Measurements from ENCODE around the gene PPP2R3B. TPM values are rescaled to one million over a fixed set of nuclear protein-coding genes. Genes with fewer than 3 reads are reported as not detected.

PPP2R3B gene
- total and polyA plus RNA-seq, 2 of the 13 experiments (the other 11 are each of a cell fraction or from before 2014, with no cell fraction given), result 17.0 to 21.4 TPM

DNA sequence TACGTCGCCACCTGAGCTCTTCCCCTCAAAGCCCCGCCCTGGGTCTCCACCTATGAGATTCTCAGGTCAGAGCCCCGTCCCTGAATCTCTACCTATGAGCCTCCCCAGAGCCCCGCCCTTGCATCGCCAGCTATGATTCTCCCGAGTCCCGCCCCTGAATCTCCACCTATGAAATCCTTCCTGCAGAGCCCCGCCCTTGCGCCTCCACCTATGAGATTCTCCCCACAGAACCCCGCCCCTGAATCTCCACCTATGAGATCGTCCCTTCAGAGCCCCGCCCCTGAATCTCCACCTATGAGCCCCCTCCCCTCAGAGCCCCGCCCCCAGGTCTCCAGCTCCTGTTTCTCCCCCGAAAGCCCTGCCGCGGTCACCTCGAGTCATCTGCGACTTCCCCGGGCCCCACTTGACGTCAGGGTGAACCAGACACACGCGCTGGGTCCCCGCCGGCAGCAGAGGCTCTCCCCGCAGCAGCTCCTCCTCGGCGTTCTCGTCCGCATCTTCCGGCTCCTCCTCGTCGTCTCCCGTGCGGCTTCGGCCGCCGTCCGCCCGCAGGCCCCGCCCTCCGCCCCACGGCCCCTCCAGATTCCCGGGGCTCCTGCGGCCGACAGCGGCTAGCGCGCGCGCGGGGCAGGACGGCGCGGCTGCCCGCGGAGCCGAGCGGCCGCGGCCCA is 68.5 kb downstream of the PPP2R3B start (continued):
- no peak for TF ChIP-seq FOXP1 (IDR thresholded peaks at IDR 0.05)
- no peak for TF ChIP-seq FOXP1 (CRISPR knock-in tag; IDR thresholded peaks at IDR 0.05)
- peak; percentile 95 for TF ChIP-seq AGO2 (optimal IDR thresholded peaks at IDR 0.05; ENCODE audit: low read depth, low read length)
- no peak for TF ChIP-seq ZNF329 (CRISPR knock-in tag; IDR thresholded peaks at IDR 0.05; ENCODE audit: low read depth)
- no peak for TF ChIP-seq ZNF468 (CRISPR knock-in tag; IDR thresholded peaks at IDR 0.05)
- TF ChIP-seq SIN3A (IDR thresholded peaks at IDR 0.05; ENCODE audit: borderline replicate concordance, low read depth, low read length), result peak; percentile 14; the same call in 1 of the 2 replicates
- TF ChIP-seq, protein P1, sequence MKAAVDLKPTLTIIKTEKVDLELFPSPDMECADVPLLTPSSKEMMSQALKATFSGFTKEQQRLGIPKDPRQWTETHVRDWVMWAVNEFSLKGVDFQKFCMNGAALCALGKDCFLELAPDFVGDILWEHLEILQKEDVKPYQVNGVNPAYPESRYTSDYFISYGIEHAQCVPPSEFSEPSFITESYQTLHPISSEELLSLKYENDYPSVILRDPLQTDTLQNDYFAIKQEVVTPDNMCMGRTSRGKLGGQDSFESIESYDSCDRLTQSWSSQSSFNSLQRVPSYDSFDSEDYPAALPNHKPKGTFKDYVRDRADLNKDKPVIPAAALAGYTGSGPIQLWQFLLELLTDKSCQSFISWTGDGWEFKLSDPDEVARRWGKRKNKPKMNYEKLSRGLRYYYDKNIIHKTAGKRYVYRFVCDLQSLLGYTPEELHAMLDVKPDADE (CRISPR knock-in tag; IDR thresholded peaks at IDR 0.05), result no peak
- no peak for TF ChIP-seq U2AF1 (optimal IDR thresholded peaks at IDR 0.05; ENCODE audit: low read depth, low read length)
- TF ChIP-seq ZBTB8A (CRISPR knock-in tag; IDR thresholded peaks at IDR 0.05; ENCODE audit: borderline replicate concordance, low read depth), result no peak
- TF ChIP-seq ZNF703 (CRISPR knock-in tag; IDR thresholded peaks at IDR 0.05; ENCODE audit: borderline replicate concordance), result no peak
- no peak for TF ChIP-seq GTF2F1 (IDR thresholded peaks at IDR 0.05; ENCODE audit: low read length)
- TF ChIP-seq, protein P2, sequence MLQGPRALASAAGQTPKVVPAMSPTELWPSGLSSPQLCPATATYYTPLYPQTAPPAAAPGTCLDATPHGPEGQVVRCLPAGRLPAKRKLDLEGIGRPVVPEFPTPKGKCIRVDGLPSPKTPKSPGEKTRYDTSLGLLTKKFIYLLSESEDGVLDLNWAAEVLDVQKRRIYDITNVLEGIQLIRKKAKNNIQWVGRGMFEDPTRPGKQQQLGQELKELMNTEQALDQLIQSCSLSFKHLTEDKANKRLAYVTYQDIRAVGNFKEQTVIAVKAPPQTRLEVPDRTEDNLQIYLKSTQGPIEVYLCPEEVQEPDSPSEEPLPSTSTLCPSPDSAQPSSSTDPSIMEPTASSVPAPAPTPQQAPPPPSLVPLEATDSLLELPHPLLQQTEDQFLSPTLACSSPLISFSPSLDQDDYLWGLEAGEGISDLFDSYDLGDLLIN (CRISPR knock-in tag; IDR thresholded peaks at IDR 0.05; ENCODE audit: borderline replicate concordance), result no peak
- TF ChIP-seq JUN (CRISPR knock-in tag; IDR thresholded peaks at IDR 0.05), result no peak
- TF ChIP-seq NR2F1 (CRISPR knock-in tag; IDR thresholded peaks at IDR 0.05), result no peak
- TF ChIP-seq ZFYVE20 (CRISPR knock-in tag; IDR thresholded peaks at IDR 0.05; ENCODE audit: borderline replicate concordance, low read depth), result no peak
- TF ChIP-seq ZNF282 (IDR thresholded peaks at IDR 0.05; ENCODE audit: partially characterized antibody), result no peak
- TF ChIP-seq HNRNPK (IDR thresholded peaks at IDR 0.05; ENCODE audit: low read depth, low read length, poor library complexity, severe bottlenecking), result peak; percentile 13
- TF ChIP-seq ZNF670 (CRISPR knock-in tag; IDR thresholded peaks at IDR 0.05; ENCODE audit: borderline replicate concordance), result no peak
- 0 out of 2 replicates have a peak, but pooled peaks have one; percentile 7 for TF ChIP-seq SAP130 (CRISPR knock-in tag; IDR thresholded peaks at IDR 0.05; ENCODE audit: low read depth)
- TF ChIP-seq REL (CRISPR knock-in tag; conservative IDR thresholded peaks at IDR 0.05), result no peak
- TF ChIP-seq JUND (CRISPR knock-in tag; IDR thresholded peaks at IDR 0.05), result no peak
- TF ChIP-seq BHLHE40 (IDR thresholded peaks at IDR 0.05; ENCODE audit: low read length), result no peak
- TF ChIP-seq, protein P3, sequence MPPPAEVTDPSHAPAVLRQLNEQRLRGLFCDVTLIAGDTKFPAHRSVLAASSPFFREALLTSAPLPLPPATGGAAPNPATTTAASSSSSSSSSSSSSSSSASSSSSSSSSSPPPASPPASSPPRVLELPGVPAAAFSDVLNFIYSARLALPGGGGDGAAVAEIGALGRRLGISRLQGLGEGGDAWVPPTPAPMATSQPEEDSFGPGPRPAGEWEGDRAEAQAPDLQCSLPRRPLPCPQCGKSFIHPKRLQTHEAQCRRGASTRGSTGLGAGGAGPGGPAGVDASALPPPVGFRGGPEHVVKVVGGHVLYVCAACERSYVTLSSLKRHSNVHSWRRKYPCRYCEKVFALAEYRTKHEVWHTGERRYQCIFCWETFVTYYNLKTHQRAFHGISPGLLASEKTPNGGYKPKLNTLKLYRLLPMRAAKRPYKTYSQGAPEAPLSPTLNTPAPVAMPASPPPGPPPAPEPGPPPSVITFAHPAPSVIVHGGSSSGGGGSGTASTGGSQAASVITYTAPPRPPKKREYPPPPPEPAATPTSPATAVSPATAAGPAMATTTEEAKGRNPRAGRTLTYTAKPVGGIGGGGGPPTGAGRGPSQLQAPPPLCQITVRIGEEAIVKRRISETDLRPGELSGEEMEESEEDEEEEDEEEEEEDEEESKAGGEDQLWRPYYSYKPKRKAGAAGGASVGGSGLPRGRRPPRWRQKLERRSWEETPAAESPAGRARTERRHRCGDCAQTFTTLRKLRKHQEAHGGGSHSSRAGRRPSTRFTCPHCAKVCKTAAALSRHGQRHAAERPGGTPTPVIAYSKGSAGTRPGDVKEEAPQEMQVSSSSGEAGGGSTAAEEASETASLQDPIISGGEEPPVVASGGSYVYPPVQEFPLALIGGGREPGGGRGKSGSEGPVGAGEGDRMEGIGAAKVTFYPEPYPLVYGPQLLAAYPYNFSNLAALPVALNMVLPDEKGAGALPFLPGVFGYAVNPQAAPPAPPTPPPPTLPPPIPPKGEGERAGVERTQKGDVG (CRISPR knock-in tag; IDR thresholded peaks at IDR 0.05; ENCODE audit: borderline replicate concordance), result no peak
- no peak for TF ChIP-seq ZNF335 (CRISPR knock-in tag; IDR thresholded peaks at IDR 0.05)
- TF ChIP-seq, protein P4, sequence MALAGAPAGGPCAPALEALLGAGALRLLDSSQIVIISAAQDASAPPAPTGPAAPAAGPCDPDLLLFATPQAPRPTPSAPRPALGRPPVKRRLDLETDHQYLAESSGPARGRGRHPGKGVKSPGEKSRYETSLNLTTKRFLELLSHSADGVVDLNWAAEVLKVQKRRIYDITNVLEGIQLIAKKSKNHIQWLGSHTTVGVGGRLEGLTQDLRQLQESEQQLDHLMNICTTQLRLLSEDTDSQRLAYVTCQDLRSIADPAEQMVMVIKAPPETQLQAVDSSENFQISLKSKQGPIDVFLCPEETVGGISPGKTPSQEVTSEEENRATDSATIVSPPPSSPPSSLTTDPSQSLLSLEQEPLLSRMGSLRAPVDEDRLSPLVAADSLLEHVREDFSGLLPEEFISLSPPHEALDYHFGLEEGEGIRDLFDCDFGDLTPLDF (CRISPR knock-in tag; IDR thresholded peaks at IDR 0.05), result no peak

Measured in HepG2 (cell line).